ENCODE measurements around the gene NEK6.

NEK6 gene

DNA sequence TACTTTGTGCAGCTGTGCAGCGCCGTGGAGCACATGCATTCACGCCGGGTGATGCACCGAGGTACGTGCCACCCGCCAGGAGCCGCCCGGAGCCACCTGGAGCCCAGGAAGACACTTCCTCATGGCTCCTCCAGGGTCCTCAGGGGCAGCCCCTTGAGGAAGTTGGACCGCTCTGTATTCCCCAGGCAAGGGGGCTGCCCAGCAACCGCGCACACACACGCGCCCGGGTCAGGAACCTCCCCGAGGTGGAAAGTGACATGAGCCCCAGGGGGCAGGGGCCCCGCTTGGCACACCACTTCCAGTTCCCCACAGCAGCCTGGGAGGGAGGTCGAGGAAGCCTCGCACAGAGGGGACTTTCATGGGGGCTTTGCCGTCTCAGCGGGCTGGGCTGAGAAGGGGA lies 68.6 kb downstream of the NEK6 start:
- DNase-seq, result no peak

DNA sequence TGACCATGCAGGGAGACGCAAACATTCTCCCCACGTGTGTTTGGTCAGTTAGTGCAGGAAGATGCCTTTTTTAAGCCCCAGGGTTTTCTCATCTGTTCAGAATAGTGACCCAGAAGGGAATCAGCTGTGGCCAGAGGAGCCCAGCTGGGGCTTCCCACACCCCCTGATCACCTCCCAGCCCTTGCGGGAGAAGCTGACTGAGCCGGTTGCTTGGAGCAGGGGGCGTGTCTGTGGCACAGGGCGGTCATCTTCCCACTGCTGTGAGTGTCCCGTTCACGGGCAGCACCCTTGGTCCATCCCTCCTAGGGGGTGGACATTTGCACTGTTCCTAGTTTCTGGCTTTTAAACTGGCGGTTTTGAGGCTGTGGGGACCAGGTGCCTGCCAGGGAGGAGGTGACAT lies 69.7 kb downstream of the NEK6 start:
- no peak for DNase-seq

DNA sequence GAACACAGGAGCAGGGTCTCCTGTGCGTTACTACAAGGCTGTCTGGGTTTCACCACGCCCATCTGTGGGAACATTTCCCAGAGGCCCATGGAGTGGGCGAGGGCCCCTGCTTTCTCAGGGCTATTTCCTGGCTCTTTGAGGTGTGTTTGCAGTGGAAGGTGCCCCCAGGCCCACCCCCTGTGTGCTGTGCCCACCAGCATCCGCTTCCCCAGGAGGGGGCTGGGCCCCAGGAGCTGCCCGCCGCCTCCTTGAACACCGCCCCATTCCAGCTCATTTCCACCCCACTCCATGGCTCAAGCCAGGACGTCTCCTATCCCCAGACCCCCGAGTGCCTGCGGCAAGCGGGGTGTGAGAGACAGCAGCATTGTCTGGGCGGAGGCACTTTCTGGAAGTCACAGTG lies 70.5 kb downstream of the NEK6 start:
- DNase-seq, result no peak

- no peak for DNase-seq
These were observed 71.5 kb downstream of the NEK6 start for GRCh38 chr9:124329206-124329792.

DNA sequence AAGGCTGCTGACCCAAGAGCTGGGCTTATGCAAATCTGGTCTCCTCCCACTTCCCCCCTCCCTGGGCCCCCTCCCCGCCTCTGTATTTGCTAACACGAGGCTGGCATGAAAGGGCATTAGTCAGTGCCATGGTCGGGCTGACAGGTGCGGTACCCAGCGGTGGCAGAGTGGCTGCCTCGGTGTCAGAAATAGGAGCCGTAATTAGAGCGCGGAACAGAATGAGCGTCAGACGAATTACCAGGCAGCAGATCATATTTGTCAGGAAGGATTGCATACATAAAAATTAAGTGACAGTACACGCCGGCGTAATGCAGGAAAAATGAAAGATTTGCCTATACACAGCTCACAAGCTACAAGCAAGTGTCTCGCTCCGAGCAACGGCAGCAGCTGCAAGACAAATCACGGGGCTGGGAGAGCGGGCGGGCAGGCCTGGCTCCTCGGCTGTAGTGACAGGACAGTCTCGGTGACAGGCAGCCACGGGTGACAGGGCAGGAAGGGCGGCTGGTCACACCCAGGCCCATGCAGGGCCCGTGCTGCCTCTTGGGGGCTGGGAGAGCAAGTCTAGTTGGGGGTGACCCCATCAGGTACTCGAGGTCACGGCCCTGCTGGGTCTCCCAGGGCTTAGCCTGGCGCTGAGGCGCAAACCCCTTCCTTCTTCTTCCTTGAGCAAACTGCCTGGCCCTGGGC lies 72.4 kb downstream of the NEK6 start:
- peak in 2 of 3 experiments; percentile 86 to 93 for DNase-seq

DNA sequence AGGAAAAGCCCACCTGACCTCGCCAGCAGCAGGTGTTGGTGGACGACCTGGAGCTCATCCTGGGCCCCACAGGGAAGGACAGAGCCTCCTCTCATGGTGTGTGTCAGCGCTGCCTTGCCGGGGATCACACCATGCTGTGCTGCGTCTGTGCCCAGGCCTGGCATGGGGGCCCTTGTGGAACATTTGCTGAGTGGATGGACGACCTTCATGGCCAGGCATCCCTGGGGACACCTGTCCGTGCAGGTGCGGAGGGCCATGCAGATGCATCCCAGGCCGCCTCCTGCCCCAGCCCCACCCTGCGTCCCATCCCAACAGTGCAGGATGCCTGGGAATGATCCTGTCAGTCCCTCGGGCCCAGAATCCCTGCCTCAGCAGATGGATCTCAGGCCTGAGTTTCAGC lies 73.8 kb downstream of the NEK6 start:
- DNase-seq, result no peak

DNA sequence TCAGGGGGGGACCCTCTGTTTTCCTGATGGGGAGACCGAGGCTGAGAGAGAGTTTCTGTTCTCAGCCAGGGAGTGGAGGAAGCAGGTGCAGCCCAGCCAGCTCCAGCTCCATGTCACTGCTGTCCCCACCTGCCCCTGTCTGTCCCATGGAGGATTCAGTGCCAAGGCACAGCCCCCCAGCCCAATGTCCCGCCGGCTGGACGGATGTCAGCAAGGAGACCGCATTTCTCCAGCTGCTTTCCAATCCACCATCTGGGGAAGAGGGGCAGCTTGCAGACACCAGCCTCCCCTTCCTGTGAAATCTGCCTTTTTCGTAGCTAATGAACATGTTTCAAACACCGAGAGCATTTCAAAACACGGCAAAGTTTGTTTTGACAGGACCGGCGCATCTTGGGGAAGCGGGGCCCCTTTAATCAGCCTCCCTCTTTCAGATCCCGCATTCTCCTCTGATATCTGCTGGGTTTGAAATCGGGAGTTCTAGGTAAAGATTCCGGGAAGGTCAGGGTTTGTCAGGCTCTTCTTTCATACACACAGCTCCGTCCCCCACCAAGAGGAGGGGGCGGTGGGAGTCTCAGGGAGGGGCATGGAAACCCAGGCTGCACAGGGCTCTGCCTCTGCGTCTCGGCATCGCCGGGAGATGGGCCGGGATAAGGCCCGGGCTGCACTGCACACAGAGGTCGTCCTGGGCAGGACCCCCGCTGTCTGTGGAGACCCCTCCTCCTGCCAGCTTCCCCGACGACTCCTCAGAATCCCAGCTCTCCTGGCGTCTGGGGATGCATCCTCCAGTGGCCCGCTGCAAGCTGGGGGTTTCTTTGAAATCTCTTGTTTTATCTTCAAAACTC lies 74.8 kb downstream of the NEK6 start:
- DNase-seq, result no peak

DNA sequence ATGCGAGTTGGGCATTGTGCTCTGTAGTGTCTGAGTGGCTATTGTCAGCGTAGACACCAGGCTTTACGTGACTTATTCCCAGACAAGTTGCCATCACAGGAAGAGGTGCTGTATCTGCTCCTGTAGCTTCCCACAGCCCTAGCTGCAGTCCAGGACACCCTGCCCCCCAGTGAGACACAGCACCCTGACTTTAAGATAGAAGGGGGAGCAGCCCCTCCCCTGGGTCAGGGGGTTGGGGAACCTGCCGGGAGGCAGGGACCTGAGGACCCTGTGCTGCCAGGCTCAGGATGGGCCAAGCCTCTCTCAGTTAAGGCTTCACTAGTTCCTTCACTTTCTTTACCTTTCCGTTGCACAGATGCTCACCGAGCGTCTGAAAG lies 75.4 kb downstream of the NEK6 start:
- no peak for DNase-seq

DNA sequence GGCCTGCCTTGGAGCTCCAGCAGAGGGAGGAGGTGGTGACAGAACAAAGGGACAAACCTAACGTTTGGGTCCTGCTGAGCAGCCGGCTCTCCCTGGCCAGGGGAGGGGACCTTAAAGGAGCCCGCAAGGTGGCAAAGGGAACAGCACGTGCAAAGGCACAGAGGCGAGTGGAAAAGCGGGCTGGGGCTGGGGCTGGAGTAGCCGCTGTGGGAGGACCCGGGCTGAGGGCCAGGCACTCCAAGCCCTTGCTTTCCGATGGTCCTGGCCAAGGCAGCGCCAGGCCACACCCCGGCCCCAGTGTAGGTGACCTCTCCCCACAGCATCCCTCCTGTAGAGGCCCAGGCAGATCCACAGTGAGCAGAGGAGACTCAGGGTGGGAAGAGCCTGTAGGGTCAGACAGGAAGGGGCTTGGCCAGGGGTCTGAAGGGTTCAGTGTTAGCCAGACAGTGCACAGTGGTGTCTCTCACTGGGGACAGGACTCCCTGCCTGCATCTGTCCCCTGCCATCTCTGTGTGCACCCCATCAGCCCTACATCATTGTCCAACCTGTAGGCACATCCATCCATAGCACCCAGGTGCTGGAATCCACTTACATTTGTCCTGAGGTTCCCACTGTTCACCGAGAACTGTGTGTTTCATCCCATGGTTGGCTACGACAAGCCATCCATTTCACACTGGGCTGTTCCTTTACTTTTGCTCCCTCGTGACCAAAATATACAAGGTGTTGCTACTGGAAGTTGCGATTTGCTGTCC lies 77.0 kb downstream of the NEK6 start:
- no peak for DNase-seq

DNA sequence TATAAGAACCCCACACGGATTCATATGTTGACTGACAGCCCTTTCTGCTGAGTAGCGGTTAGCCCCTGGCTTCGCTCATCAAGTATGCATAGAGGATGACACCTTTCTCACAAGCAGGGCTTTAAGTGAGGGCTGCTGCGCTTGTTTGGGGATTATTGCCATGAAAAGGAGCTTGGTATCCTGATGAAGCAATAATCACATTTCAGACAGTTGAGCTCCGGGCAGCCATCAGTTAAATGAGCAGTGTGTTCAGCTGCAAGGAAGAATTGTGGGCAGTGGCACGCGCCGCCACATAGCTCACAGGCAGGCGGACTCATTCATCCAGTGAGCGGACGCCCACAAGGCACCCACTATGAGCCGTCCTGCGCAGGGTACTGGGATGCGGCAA lies 77.6 kb downstream of the NEK6 start:
- no peak for DNase-seq

DNA sequence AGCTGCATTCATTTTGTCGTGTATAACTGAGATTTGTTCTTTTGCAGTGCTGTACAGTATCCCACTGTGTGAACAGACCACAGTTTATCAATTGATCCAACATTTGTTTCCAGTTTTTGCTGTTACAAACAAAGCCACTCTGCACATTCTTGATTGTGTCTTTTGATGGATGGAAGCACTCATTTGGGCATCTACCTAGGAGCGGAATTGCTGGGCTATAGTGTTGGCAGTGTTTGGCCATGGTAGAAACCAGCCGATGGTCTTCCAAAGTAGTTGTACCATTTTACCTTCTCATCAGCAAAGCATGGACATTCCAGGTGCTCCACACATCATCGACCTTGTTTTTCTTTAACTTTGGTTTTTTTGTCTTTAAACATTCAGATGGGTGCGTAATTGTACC lies 79.8 kb downstream of the NEK6 start:
- no peak for DNase-seq

DNA sequence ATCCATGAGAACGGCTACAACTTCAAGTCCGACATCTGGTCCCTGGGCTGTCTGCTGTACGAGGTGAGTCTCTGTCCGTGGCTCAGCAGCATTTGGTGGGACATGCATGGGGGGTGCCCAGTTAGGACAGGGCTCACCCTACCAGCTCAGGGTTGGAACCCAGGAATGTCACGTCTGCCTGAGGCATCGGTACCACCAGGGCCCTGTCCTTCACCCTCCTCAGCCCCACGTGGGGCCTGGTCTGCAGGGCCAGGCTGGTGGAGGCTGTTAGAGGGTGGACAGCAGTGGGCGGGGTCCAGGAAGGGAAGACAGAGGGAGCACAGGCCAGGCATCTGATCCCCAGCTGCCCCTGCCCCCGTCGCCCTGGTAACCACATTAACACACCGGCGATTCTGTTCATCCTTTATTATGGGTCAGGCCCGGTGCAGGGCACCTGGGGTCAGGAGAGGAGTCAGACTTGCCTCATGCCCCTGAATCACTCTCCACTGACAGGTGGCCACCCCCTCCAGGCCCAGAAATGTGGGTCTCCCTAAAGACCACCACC lies 81.9 kb downstream of the NEK6 start:
- DNase-seq, result no peak

DNA sequence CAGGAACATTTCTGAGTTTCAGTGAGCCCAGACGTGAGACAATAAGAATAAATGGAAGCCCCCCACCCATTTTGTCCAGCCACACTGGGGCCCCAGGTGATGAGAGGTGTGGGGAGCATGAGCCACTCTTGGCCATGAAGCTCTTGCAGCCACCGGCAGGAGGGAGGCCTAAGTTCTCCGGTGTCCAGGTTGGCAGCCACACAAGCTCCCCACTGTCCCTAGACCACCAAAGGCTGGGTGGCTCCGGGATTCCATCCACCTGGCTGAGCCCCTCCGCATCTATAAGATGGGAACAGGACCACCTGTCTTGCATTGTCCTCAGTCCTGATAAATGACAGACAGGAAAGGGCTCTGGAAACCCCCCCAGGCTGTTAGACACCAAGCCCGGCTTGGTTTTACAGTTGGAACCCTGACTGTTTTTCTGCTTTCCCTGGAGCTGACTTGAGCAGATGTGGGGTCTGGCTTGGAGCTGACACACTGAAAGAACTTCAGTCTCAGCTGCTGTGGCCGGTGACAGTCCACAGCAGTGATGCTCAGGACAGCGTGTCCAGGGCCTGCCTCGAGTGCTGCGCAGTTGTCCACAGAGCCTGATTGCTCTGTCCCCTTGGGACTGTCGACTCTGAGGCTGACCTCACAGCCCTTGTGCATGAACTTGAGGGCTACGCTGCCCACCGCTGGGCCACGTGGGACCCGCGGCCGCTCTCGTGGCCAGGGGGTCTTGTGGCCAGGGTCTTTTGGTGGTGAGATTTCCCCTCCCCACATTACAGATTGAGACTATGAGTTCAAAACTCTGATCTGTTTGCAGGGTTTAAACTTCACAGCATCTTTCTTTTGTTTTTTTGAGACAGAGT lies 82.7 kb downstream of the NEK6 start:
- DNase-seq, result no peak

- DNase-seq, result no peak
These were observed 83.9 kb downstream of the NEK6 start for GRCh38 chr9:124341455-124342170.

- DNase-seq, result no peak
These were observed 84.6 kb downstream of the NEK6 start for GRCh38 chr9:124342402-124342775.

GRCh38 chr9:124342776-124343485 lies 85.2 kb downstream of the NEK6 start:
- DNase-seq, result peak; percentile 4 to 87 (median 69)

DNA sequence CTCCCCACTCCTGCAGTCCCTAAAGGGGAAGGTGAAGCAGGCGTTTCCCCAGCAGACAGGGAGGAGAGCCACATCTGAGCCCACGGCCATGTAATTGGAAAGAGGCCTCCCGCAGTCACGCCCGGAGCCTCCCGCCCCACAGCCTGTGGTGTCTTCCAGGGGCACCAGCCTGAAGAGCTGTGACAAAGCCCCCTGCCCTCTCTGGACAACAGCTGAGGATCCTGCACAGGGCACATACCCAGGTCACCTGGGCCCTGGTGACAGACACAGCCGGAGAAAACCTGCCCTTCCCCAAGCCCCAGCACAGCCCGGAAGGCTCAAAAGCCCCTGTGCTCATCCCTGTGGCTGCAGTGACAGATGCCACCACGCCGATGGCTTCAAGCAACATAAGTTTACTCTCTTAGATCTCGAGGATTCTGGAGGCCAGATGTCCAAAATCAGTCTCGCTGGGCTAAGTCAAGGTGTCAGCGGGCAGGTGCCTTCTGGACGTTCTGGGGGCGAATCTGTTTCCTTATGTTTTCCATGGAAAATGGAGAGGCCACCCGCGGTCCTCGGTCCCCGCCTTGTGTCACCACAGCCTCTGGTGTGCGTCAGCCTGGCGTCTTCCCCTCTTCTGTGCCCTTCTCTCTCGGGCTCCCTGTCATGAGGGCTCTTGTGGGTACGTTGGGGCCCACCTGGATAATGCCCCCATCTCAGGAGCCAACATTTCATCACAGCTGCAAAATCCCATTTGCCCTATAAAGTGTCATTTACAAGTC lies 86.0 kb downstream of the NEK6 start:
- DNase-seq, result peak in 1 of 3 experiments; percentile 69

- no peak for DNase-seq
These were observed 86.7 kb downstream of the NEK6 start for GRCh38 chr9:124344291-124345050.

DNA sequence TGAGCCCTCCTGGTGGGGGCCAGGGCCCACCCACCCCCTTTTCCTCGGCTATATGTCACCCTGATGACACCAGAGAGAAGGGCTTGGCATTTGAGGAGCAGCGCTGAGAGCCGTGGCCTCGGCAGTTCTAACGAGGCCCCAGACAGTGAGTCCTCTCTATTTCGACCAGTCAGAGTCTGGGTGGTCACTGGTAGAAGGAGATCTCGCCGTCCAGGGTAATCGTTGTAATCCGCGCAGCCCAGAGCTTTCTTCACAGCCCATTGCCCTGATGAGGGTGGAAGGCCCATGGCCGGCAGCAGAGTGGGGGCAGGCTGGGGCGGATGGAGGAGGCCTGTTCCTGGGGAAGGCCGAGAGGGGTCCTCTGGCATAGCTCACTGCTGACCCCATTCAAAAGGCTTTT lies 87.3 kb downstream of the NEK6 start:
- DNase-seq, result no peak

Data from NCI-H1417 (cell line).